Prostate gland (tissue), 2 donors: Measurements from ENCODE around the gene LTB.
"Not testable (repeated sequence)": the region's sequence is repeated elsewhere in the genome, so short reads cannot be mapped to it uniquely, and the experiment has no call there.

Experiments
- CTCF ChIP-seq, 4 experiments: fragments of 200-600 bp in 2 of 4; fragments of 450-650 bp in 2 of 4; sonication (generic) in 2 of 4; IDR thresholded peaks; 1 replicate in 3 of 4; 2 replicates in 1 of 4; pipeline ENCODE4 v1.5.1; 2016 to 2019; ENCODE audit warnings: antibody characterized with exemption in 4 of 4, mild to moderate bottlenecking in 2 of 4, moderate library complexity in 2 of 4
- POLR2A ChIP-seq: fragments of 450-650 bp; IDR thresholded peaks from one replicate; pipeline ENCODE4 v1.6.1; 2016; ENCODE audit warnings: antibody characterized with exemption, mild to moderate bottlenecking
- POLR2AphosphoS5 ChIP-seq: sonication (generic); formaldehyde crosslinking; IDR thresholded peaks from one replicate; pipeline ENCODE4 v1.6.1; 2017; ENCODE audit warnings: antibody characterized with exemption

GRCh38 chr6:31590691-31591090 lies 8.5 kb upstream of the LTB start:
- not testable (repeated sequence) for TF ChIP-seq POLR2A; CTCF (IDR thresholded peaks at IDR 0.05); POLR2AphosphoS5
